Stimulated activated CD8-positive, alpha-beta memory T cell treated with anti-CD3 and anti-CD28 coated beads, Interleukin-7, amount 100 ng/mL, for 48 hours (primary cell): Measurements from ENCODE around the gene CNIH3.
A peak's percentile ranks its signal among the peaks of the same experiment; 100 is the strongest.

Experiments used
- DNase-seq, 2 donors: peaks; one replicate each; pipeline ENCODE4 v3.0.0-alpha.2; 2020; ENCODE audit warnings: low read depth in 1 of 2; ENCODE audit errors: extremely low read depth in 1 of 2

Gene CNIH3

DNA sequence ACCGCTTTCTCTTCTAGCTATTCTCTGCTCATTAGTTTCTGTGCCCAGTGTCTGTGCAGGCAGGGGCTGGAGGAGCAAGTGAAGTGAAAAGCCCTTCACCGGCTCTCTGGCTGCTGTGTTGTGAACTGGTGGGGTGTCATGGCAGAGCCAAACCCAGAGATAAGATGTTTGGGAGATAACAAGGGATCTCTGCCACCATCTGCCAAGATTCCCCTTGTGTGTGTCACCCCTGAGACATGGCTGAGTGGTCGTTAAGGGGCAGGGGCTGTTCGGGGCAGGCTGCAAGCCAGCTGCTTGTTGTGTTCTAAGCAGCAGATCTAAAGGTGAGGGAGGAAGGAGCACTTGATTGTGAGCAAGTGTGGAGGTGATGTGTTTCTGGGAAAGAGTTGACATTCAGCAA, 24.5 kb downstream of the CNIH3 start:
- no peak for DNase-seq

DNA sequence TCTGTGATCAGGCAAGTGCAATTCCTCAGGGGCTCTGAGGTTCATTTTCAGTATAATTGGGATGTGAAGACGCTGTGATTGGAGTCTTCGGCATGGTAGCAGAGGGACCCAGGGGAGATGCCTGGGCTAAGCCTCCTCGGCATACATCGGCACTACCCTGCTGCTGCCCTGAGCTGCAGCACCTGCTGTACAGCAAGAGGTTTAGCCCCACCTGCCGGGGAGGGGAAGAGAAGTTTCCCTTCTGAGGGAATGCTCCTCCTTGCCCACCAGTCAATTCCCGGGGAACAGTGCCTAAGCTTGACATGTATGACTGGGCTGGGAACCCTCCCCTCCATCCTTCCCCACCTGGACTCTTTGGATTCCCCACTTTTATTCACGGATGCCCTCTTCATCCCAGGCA, 24.9 kb downstream of the CNIH3 start:
- DNase-seq, result no peak

DNA sequence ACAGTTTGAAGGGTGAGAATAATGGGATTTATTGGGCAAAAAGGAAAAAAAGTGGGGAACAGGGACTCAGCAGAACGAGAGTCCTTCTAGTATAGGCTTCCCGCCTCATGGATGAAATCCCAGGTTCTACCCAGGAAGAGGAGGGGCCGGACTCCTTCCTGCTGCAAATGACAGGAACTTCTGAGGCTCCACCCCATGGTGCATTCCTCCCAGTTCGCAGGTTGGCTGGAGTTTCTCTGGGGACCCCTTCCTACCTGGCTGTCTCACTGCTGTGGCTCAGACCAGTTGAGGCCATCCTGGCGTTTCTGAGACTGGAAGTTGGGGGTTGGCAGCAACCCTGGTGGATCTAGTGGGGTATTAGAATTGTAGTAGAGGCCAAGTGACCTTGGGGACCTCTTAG, 27.5 kb downstream of the CNIH3 start:
- DNase-seq, result no peak

DNA sequence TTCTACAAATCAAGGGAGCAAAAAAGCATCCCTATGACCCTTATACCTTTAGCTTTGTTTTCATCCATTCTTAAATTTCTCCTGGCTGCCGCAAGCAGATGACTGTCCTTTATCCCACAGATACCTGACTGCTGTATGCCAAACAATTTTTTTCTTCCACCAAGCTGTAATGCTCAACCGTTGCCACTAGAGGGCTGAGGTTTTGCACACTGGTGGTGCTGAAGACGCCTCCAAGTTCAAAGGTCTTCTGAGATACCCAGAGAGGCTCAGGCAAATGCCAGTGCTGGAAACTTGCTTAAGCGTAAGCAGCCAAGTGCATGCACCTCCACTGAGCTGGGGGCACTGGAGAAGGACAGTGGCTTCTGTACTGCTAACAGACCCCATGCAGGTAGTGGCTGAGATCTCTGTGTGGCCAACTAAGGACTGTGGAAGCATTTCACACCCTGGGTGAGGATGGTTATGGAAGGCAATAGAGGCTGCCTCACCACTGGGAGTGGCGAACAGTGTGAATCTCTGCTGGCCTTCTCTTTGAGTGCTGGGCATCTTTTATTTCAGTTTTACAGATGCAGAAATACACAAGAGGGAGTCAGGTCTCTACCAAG, 28.5 kb downstream of the CNIH3 start:
- peak in 1 of 2 donors; percentile 10 for DNase-seq

DNA sequence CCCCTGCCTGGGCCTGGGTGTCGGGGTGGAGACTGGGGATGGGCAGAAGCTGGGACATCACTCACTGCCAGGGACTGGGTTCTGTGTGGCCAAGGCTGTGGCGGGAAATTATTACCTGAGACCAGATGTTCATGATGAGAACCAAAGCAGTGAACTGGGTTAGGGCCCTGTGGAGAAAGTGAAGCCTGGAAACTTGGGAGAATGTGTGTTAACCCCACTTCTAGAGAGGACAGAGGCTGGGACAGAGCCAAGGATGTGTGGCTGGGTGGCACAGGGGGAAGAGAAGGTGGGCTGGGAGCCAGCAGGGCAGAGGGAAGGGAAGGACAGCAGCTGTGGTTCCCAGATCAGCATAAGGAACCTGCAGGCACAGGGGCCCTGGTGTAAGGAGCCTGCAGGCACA, 31.3 kb downstream of the CNIH3 start:
- no peak for DNase-seq

DNA sequence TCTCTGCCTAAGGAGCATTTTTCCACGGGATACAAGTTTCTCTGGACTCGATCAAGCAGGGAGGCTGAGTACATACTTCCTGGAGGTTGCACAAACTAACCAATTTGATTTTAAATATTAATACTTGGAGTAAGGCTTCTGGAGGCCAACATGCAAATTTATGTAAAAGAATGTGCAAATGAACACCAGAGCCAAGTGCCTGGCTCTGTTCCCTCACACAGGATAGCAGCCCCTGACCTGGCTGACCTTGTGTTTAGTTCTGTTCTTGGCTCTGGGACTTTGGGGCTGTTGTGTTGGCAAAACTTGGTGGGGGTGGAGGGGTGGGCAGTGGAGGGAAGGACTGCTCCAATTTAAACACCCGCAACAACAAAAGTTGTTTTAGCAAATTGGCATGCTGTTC, 34.2 kb downstream of the CNIH3 start:
- DNase-seq, result no peak

DNA sequence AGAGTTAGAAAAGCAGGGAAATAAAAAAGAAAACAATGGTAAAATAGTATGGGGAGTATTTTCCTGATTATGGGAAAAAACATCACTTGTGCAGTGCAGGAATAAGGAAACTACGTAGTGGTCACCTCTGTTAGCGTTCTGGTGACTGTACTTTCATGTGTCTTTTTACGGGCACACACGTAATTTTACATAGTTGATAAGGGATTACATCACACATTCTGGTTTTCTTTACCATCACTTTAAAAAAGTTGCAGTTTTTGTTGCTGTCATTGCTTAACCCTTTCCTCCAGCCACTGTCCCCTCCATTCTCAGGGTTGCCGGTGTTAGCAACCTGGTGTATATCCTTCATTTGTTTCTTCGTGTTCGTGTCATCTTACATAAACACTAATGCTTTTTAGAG, 35.1 kb downstream of the CNIH3 start:
- no peak for DNase-seq

DNA sequence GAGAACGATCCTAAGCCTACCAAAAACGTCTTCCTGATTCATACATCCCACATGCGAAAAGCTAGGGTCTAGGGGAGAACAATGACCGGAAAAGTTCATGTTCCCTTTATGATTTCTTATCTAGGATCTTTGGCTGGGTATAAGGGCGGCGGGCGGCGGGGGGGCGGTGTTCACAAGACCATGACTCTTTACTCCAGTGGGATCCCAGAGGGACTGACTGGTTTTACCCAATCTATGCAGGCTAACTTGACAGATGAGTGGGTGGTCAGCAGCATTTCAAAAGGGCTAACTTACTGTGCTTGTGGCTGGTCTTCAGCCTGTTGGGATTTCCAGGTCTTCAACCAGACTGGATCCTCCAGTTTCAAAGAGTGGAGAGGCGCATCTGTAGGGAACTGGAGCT, 40.3 kb downstream of the CNIH3 start:
- no peak for DNase-seq

DNA sequence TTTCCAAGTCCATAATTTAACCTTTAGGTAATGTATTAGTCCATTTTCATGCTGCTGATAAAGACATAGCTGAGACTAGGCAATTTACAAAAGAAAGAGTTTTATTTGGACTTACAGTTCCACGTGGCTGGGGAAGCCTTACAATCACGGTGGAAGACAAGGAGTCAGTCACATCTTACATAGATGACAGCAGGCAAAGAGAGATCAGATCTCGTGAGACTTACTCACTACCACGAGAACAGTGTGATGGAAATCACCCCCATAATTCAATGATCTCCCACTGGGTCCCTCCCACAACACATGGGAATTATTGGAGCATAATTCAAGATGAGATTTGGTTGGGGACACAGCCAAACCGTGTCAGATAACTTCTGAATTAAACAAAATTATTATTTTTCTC, 44.0 kb downstream of the CNIH3 start:
- no peak for DNase-seq

DNA sequence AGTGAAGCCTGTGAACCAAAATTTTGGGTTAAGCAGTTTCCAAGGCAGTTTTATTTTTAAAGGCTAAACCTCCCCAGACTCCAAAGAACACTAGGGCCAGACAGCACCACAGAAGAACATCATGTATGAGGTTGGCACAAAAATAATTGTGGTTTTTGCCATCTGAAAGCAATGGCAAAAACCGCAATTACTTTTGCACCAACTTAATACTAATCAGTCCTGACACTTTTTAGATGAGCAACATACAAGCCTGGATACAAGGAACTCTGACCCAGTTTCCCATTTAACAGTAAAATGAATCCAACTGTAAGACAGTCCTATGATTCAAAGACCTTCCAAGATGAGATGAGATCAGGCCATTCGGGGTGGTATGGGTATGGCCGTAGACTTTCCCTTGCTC, 46.8 kb downstream of the CNIH3 start:
- no peak for DNase-seq

DNA sequence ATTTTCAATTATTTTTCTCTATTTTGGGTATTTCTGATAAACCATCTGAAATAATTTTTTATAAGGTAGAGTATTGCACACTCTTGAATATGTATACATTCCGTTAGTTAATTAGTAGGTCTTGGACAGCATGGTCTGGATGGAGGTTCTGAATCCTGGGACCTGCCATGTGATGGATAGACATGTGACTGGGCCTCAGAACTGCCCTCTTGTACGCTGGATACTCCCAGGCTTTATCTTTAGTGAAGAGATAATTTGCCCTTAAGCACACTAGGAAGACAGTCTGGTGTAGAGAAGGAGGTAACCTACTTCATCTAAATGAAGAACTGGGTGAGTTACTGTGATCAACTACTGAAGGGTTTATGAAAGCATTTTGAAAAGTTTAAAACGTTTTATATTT, 48.9 kb downstream of the CNIH3 start:
- DNase-seq, result no peak

DNA sequence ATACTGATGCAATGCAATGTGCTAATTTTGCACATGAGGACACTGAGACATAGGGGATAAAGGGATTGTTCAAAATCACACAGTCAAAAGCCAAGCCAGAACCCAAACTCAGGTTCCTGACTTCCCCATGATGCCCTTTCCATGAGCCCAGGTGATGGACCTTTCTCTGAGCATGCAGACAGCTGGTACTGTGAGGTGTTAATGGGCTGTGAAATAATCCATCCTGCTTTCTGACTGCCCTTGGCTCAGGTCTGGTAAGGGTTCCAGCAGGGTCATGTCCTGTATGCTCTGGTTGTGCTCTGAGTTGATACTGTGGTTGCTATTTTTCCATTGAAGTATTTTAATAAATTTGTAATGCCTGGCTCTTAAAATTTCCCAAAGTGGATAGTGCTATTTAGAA, 50.0 kb downstream of the CNIH3 start:
- DNase-seq, result no peak

DNA sequence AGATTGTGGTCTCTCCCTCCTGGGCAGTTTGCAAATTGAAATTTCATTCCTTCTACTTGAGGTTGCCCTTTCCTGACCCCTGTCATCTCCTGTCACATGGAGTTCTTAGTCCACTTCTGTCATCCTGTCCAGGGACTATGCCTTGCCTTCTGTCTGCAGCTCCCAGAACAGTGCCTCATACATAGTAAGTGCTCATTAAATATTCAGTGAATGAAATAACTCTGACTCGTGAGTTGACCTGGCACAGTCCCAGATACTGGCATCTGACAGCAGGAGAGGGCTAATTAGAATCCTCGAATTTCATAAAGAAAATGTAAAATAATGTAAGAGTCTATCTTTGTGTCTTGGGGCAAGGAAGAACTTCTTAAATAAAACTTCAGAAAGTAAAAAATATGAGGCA, 50.8 kb downstream of the CNIH3 start:
- no peak for DNase-seq

DNA sequence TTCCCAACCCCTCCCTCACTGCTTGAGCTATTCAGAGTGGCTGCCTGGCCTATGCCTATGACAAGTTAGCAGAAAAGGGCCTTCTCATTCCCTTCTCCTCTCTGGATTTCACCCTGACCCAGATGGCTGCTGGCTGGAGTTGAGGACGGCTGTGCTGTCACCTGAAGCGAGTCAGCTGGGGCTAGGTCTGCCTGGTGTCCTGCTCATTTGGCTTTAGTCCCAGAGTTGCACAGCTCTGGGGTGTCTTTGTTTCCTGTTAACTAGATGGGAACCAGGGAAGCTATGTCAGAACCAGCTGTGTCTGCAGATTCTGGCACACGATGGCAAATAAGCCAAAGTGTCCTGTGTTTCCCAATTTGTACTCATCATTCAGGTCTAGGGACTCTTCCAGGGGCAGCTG, 52.9 kb downstream of the CNIH3 start:
- DNase-seq, result no peak

DNA sequence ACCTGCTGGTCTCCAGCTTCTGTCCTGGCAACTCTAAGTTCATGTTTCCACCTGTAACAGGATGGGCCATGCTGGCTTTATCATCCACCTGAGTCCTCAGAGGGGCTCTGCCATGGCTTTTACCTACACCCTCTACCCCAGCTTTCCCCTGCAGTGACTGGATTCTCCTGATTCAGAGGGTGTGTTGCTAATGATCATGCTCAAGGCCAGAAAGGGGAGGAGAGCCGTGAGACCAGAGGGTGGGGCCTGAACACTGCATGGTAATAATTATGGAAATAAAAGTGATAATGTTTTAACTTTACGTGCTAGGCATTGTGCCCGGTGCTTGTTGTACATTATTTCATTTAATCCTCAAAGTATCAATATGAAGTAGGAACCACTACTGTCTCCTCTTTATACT, 53.3 kb downstream of the CNIH3 start:
- DNase-seq, result no peak

DNA sequence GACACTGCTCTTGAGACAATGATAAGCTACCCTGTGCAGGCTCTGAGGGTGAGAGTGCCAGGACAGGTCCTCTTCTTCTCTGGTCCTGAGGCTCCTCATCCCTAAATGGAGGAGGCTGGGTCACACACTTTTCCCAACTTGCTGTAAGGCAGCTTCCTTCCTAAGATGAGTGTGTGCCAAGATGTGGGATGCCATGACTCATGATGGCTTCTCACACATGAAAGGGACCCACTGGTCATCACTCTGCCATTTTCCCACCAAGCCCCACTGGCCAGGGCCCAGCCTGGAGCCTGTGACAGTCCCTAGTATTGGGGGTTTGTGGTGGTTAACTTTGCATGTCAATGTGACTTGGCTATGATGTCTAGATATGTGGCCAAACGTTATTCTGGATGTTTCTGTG, 54.4 kb downstream of the CNIH3 start:
- no peak for DNase-seq

DNA sequence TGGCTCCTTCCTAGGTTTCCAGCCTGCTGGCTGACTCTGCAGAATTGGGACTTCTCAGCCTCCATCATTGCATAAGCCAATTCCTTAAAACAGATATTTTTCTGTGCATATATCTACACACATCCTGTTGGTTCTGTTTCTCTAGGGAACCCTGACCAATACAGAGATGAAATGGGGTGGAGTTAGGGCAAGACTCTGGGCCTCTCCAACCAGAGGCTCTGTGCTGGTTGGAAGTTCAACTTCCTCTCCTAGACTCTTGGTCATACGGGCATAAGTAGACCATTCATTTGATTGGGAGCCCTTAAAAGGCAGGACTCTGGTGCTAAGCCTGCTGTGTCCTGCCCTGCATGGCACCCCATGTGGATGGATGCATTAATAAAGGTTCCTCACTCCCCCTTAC, 55.0 kb downstream of the CNIH3 start:
- DNase-seq, result no peak

DNA sequence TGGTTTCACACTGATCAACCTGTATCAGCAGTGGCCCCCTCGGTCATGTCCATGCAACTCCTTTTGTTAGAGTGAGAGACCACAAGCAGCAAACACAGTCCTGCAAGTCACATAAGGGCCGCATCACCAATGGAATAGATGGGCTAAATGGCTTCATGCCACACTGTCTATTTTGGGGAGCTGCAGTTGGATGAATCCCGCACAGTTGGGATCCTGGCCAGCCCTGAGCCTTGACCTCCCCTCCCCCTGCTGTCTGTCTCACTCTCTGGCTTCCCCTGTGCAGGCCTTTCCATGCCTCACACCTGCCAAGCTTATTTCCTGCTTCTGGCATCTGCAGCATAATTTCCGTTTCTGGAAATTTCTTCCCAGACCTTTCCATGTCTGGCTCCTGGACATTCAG, 57.0 kb downstream of the CNIH3 start:
- DNase-seq, result no peak

DNA sequence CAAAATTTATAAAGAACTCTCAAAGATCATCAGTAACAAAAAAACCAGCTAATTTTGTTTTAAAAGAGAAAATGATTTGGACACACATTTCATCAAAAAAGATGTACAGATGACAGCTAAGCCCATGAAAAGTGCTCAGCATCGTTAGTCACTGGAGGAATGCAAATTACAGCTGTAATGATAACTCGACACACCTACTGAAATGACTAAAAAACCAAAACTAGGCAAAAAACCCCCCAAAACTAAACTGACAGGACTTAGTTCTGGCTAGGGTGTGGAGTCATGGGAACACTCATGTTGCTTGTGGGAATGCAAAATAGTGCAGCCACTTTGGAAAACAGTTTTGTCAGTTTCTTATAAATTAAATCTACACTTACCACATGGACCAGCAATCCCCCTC, 59.5 kb downstream of the CNIH3 start:
- DNase-seq, result no peak

DNA sequence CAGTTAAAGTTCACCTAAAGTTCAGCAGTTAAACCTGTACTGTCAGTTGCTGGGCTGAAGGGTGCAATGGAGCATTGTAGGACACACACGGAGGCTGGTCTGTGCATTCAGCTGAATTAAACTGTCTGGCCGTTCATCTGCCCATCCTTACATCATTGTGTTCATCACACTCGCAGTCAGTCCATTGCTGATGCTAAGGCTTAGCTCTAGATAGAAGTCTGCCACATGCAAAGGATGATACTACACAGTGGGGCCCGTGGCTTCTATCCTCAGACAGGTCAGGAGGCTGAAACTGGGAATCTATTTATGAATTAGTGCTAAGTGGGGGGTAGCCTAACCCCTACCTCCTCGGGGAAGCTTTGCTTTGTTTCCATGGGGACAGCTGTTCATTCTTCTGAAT, 60.4 kb downstream of the CNIH3 start:
- DNase-seq, result no peak

DNA sequence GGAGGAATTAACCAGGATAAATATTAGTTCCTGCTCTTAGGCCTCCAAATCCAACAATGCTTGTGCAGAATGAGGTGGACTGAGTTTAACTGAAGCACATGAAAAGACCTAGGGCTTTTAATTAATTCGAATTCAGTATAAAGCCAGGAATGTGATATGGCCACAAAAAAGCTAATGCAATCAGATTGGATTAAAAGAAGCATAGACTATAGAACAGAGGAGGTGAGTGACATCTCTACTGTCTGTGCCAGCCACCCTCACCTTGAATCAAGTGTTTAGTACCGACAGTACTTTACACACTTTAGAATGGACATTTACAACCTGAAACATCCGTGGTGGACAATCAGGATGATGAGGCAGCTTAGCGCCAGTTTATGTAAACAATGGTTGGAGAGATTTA, 62.1 kb downstream of the CNIH3 start:
- no peak for DNase-seq

DNA sequence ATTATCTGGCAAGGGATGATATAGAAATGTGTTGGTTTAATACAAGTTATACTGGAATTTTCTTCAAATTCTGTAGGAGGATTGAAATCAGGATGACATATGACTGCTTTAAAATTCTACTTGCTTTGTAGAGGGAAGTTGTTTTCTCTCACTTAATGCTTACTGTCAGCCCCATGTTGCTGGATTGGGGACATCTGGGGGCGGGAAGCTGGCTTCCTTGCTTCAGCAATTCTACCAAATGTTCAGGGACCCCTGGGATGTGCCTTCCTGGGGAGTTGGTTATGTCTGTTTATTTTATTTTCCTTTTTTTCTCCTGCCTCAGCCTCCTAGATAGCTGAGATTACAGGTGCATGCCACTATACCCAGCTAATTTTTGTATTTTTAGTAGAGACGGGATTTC, 63.5 kb downstream of the CNIH3 start:
- DNase-seq, result no peak

DNA sequence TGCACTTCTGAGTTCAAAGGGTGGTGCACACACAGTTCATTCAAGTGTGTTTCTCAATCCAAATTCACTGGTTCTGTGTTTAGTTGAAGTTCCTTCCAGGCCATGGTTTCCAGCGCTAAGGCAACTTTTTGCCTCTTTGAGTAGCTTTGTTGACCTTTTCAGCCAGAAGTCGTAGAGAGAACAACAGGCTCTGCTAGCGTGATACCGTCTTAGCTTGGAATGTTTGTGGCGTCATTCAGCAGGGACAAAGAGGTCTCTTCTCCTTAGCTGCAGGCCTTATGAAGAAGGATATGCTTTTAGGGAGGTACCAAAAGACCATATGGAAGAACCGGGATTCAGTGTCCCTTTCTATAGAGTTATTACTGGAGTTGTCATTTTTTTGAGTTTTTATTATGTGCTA, 65.7 kb downstream of the CNIH3 start:
- DNase-seq, result no peak

DNA sequence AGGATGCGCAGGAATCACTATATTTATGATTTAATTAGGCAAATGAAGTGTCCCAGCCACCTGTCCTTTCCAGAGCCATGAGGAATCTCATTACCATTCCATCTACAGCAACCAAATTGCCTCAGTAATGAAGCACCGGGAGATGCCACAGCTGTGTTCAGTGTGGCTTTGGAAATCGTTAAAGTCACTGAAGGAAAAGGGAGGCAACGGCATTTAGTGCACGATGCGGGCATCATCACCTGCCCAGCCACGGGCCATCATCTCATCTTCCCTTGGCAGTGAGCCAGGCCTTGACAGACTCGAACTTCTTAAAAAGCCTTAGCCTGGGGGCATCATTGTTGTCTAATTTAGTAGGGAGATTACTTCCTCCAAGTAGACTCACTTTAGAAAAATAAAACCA, 67.8 kb downstream of the CNIH3 start:
- no peak for DNase-seq
